PC-3 (cell line): ENCODE results near the gene MLEC.

ENCODE experiments used
- EZH2phosphoT487 ChIP-seq: fragments of 300-600 bp; sonication (generic); IDR thresholded peaks from 2 replicates; pipeline ENCODE4 v1.6.1; 2018; ENCODE audit warnings: mild to moderate bottlenecking, antibody characterized with exemption, low read length, borderline replicate concordance
- TF ChIP-seq, protein P1 (sequence below): fragments of 300-600 bp; sonication (generic); conservative IDR thresholded peaks from 2 replicates; pipeline ENCODE4 v1.5.1; 2017; ENCODE audit warnings: antibody characterized with exemption, low read depth, mild to moderate bottlenecking, low read length

DNA sequence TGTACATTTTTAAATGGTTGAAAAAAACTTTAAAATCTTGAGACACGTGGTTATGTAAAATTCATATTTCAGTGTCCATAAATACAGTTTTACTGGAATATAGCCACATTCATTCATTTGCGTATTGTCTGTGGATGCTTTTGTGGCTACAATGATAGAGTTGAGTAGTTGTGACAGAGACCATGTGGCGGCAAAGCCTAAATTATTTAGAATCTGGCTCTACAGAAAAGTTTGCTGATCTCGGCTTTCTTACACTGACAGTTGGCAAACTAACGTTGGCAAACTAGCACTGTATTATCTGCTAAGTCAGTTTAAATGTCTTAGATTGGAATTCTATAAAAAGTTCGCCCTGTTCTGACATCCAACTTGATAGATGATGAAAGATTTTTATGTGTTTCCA lies 25.7 kb downstream of the MLEC start:
- TF ChIP-seq, protein P1, sequence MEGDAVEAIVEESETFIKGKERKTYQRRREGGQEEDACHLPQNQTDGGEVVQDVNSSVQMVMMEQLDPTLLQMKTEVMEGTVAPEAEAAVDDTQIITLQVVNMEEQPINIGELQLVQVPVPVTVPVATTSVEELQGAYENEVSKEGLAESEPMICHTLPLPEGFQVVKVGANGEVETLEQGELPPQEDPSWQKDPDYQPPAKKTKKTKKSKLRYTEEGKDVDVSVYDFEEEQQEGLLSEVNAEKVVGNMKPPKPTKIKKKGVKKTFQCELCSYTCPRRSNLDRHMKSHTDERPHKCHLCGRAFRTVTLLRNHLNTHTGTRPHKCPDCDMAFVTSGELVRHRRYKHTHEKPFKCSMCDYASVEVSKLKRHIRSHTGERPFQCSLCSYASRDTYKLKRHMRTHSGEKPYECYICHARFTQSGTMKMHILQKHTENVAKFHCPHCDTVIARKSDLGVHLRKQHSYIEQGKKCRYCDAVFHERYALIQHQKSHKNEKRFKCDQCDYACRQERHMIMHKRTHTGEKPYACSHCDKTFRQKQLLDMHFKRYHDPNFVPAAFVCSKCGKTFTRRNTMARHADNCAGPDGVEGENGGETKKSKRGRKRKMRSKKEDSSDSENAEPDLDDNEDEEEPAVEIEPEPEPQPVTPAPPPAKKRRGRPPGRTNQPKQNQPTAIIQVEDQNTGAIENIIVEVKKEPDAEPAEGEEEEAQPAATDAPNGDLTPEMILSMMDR: no peak
- TF ChIP-seq EZH2phosphoT487: no peak
